GM18526 (cell line): ENCODE results near the gene HEPACAM.

Source experiments
- POLR2A ChIP-seq: IDR thresholded peaks from 3 replicates; pipeline ENCODE4 v1.6.1; 2011; ENCODE audit not compliant: insufficient read length; ENCODE audit errors: extremely low read depth

HEPACAM gene

DNA sequence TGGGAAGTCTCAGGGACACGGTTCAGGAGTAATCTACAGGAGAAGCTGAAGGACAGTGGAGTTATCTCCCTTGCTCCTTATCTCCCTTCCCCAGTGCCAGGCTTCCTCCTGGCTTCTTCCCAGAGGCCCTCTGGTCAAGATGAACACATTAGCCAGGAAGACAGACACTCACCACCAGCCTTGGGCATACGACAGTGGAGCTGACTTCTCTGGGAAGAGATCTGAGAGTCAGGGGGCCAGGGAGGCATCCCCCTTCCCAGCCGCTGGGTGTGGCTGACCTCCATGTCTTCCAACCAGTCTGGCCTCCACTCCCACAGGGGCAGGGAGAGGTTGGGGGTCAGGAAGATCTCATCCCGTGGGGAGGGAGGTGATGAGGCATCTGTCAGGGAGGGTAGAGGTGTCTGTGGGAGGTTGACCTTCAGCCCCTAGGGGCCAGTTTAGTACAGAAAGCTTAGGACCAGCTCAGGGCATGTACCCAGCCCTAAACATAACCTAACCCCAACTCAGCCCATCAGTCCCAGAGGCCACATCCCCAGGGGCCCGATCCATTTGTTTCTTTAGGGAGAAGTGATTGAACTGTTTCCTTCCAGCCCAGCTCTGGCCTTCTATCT is 50.9 kb downstream of the HEPACAM start:
- no peak for TF ChIP-seq POLR2A

DNA sequence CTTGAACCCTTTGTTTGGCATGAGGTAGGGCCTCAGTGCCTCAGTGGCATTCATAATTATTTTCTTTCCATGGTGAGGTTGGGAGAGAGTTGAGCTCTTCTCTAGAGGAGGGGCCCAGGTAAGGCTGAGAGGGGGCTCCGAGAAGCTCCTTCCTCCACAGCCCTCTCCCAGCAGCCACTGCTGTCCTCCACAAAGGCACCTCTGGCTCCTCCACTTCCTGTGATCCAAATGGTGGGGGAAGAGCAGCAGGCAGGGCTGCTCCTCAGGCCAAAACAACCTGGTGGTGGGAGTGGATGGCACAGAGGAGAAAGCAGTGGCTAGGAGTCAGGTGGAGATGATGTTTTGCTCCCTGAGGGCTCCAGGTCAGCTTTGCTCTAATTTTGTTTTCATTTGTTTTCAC is 51.5 kb downstream of the HEPACAM start:
- no peak for TF ChIP-seq POLR2A

DNA sequence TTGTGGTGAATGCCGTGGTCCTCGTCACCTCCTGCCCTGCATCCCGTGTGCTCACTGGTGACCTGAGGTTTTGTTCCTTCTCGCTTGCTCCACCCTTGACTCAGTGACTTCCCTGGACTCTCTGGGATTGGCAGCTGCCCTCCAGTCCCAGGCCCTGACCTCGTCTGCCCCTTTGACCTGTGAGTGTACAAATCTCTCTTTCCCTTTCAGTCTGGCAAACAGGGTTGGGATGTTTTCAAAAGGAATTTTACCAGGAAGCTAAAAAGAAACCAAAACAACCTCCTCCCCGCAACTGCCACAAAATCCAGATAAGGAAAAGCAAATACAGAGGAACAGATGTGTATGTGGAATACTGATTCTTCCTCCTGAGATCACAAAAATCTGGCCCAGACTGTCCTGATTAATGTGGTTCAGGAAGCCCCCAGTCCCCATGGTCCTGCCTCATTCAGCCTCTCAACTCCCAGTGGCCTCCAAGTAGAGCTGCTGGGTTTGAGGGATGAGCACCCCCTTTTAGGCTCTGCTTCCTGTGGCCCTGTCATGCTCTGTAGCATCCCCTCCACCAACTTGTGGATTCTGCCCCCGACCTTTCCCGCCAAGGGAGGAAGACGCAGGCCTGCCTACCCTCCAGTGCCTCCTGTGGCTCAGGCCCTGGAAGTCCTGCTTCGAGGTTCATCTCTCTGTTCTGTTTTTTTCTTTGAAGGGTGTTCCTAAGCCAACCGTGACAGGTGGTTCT is 53.3 kb downstream of the HEPACAM start:
- TF ChIP-seq POLR2A = no peak

DNA sequence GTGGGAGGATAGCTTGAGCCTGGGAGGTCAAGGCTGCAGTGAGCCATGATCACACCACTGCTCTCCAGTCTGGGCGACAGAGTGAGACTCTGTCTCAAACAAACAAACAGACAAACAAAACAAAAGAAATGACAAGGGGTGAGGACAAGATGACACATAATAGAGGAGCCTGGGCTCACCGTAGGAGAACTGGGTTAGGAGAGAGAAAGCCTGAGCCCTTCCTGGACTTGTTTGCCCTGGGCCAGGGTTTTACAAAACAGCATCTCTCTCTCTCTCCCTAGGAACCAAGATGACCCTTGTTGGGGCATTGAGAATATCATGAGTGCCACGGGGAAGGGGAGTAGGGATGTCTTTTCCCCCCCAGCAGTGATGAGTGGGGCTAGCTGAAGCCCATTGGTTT is 54.9 kb downstream of the HEPACAM start:
- no peak for TF ChIP-seq POLR2A

DNA sequence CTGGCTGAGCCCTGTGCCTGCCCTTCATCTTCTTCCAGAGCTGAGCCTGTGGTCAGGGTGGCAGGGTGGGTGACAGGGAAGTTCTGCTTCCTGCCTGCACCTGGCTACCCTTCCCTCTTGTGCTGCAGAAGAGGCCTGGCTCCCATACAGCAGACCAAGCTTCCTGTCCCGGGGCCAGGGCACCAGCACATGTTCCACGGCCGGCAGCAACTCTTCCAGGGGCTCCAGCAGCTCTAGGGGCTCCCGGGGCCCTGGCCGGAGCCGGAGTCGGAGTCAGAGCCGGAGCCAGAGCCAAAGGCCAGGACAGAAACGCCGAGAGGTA is 55.6 kb downstream of the HEPACAM start:
- no peak for TF ChIP-seq POLR2A

DNA sequence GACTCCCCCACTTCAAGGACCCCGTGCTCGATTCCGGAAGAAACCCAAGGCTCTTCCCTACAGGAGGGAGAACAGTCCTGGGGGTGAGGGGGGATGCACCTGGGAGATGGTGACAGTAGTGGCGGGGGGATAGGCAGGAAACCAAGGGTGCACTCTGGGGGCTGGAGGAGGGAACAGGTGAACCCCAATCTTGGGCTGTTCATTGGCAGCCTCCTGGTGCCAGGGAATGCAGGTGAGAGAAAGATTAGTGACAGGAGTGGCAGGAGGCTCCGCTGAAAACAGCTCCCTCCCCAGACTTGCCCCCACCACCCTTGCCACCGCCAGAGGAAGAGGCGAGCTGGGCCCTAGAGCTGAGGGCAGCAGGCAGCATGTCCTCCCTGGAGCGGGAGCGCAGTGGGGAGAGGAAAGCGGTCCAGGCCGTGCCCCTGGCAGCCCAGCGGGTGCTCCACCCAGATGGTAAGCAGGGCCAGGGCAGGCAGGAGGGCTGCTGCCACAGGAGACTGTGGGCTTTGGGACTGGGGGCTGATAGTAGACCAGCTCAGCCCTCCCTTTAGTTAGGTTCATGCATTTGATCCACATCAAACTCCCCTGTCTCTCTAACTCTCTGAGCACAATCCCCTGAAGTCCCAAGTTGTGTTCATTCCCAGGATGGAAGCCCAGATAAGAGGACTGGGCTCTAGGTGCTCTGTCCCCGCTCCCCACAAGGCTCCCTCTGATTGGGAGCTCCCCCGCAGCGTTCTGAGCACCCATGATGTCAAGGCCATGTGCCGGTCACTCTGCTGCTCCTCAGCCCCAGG is 56.2 kb downstream of the HEPACAM start:
- no peak for TF ChIP-seq POLR2A

DNA sequence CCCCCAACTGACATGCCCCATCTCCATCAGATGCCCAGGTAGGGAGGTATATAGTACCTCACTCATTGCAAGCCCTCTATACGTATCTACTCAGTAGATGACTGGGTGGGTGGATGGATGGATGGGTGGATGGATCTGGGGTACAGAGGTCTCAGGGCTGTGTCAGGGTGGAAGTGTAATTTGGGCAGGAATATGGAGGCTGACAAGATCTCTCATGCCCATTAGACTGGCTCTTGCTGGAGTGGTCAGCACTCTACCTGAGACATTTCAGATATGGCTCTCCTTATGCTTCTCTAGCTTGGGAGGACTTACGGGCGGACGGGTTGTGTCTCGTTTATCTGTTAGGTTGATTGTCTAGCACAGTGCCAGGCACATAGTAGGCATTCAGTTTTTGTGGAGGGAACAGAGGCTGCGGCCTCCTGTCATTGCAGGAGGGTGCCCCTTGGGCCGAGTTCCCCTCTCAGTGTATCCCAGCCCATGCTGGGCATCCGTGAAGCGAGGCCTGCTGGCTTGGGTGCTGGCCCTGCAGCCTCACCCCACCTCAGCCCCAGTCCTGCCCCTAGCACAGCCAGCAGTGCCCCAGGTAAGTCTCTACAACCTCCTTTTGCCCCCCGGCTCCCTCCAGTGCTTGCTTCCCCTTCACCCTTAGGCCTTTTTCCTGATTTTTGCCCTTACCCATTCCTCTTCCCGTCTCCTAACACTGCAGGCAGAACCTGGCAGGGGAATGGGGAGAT is 56.9 kb downstream of the HEPACAM start:
- no peak for TF ChIP-seq POLR2A

DNA sequence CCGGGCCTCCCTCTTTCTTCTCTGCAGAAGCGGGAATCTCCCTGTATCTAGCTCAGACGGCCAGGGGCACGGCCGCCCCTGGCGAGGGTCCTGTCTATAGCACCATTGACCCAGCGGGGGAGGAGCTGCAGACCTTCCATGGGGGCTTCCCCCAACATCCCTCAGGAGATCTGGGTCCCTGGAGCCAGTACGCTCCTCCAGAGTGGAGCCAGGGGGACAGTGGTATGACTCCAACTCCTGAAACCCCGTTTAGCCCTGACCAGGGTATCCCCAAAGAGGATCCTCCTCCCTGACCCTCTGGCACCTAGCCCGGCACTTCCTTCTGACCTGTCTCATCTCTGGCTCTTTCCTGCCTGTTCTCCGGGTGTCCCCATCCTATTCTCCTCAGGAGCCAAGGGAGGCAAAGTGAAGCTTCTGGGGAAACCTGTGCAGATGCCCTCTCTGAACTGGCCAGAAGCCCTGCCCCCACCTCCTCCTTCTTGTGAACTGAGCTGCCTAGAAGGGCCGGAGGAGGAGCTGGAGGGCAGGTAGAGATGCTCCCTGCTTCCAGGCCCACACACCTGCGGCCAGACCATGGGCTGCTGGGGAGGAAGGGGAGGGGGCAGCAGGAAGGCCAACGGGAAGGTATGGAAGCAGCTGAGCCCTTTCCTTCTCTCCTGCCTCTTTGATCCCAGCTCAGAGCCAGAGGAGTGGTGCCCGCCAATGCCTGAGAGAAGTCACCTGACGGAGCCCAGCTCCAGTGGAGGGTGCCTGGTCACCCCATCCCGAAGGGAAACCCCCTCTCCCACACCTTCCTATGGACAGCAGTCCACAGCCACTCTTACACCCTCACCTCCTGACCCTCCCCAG is 57.7 kb downstream of the HEPACAM start:
- TF ChIP-seq POLR2A = no peak

DNA sequence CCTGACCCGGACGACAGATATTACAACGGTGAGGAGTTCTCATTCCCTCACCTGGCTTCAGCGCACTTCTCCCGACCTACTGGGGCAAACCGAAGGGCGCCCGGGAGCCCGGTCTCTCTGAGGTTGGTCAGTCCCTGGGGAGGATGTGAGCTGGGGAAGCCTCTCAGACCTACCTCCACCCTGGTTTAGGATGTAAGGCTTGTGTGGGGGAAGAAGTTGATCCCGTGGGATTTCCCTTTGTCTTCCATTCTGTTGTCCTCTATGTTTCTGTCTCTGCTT is 58.3 kb downstream of the HEPACAM start:
- no peak for TF ChIP-seq POLR2A

DNA sequence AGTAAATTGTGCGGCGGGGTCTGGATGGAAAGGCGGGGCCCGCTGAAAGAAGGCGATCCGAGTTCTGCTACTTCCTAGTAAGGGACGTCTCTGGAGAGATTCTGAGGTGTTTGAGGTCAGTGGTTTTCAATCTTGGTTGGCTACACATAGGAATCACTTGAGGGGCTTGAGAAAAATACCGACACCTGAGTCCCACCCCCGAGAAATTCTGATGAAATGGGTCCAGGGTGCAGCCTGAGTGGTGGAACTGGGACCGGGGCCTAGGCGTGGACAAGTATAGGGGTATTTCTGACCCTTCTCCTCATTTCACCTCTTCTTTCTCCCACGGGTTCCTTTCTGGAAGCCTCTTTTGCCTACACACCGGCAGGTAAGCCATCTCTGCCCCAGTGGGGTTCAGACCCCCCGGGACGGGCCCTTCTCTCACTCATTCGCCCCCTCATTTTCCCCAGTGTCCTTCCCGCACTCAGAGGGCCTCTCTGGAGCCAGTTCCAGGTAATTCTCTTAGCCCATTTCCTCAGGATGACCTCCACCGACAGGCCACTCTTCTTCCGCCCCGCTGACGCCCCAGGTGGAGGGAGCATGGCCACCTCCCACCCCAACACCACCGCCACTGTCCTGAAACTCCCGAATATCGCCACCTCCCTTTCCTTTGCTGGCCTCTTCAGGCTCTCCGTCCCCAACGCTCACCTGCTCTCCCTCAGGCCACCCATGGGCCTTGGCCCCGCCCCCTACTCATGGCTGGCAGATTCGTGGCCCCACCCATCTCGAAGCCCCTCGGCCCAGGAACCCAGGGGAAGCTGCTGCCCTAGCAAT is 58.8 kb downstream of the HEPACAM start:
- TF ChIP-seq POLR2A = no peak

DNA sequence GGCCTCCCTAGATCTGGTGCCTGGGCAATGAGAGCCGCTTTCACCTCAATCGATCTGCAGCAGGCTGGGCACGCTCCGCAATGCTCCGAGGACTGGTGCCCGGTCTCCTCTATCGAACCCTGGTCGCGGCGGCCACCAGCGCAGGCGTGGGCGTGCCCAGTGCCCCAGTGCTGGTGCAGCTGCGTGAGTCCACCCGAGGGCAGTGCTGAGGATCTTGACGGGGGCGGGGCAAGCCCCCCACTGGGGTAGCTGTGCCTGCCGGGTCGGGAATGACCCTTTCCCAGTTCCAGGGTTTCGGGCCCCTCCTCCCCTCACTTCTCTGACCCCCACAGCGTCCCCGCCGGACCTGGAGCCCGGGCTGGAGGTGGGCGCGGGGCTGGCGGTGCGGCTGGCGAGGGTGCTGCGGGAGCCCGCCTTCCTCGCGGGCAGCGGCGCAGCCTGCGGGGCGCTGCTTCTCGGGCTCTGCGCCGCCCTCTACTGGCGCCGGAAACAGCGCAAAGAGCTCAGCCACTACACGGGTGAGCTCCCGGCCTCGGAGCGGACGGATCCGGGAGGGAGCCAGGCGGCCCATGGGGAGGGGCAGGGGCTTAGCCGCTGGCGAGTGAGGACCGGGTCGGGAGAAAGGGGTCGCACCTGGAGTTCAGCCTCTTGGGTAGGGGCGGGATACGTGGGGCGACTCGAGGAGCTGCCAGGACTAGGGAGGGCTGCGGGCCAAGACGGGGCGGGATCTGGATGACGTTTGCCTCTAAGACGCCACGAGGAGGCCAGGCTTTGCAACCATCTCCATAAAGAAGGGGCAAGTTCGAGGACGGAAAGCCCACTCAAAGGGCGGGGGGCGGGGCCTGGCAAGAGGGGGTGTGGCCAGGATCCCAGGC is 59.7 kb downstream of the HEPACAM start:
- TF ChIP-seq POLR2A = no peak

DNA sequence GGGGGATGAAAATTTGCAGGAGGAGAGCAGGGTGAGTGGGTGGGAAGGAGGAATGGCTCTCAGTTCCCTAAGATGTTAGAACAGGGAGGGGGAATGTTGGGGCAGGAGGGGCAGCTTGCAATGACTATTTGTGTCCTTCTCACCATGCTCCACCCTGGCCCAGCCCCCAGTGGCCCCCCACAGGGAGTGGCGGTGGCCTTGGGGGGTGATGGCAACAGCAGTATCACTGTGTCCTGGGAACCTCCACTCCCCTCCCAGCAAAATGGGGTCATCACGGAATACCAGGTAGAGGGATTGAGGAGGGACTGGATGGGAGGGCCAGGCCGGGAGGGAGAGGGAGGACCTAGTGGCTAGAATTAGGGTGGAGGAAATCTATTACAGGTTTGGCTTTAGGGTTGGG is 60.4 kb downstream of the HEPACAM start:
- TF ChIP-seq POLR2A = no peak

DNA sequence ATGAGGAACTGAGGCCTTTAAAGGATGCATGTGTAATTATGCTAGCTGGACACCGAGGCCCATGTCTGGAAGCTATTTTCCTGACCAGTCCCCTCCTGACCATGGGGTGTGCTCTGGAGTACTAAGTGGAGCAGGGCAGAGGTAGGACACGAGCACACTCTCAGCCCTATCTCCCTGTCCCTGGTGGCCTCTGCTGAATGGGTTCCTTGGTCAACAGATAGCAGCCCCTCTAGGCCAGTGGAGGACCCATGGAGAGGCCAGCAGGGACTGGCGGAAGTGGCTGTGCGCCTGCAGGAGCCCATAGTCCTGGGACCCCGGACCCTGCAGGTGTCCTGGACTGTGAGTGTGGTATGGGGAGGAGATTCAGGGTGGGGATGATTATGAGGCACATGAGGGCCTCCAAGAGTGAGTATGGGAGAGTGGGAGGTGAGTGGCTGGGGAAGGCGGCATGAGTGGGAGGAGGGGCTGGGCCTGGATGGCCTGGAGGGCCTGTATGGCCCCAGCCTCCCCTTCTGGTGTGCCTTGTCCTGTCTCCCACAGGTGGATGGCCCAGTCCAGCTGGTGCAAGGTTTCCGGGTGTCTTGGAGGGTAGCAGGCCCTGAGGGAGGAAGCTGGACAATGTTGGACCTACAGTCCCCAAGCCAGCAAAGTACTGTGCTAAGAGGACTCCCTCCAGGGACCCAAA is 61.1 kb downstream of the HEPACAM start:
- TF ChIP-seq POLR2A = no peak
